ENCODE data around the gene TGFBR2.

GRCh38 chr3:30649572-30650318 lies 43.3 kb downstream of the TGFBR2 start:
- no peak for TF ChIP-seq CTCF (IDR thresholded peaks at IDR 0.05)
- TF ChIP-seq POLR2A (IDR thresholded peaks at IDR 0.05): no peak
